ENCODE results near the gene MARK1. TPM values are rescaled to one million over a fixed set of nuclear protein-coding genes. Genes with fewer than 3 reads are reported as not detected.

Gene MARK1
- total RNA-seq, 1 donor from 2014 or later, result 2.4 TPM

GRCh38 chr1:220487297-220487820, 40.6 kb upstream of the MARK1 start:
- no peak overlapping the region for H3K4me3 ChIP-seq
- no peaks in the 10 kb centered on the region for H3K36me3 ChIP-seq
- no peak for DNase-seq
- no peaks in the 10 kb centered on the region for H3K27me3 ChIP-seq (ENCODE audit: low read depth)
- intact Hi-C loops (cut with DNase I), result no loop called here
- no peaks in the 10 kb centered on the region for H3K9me3 ChIP-seq
- H3K4me1 ChIP-seq, result no peaks in the 10 kb centered on the region
- peak; percentile 31 to 33 for ATAC-seq
- no peak overlapping the region for H3K27ac ChIP-seq
- TF ChIP-seq, protein P1, sequence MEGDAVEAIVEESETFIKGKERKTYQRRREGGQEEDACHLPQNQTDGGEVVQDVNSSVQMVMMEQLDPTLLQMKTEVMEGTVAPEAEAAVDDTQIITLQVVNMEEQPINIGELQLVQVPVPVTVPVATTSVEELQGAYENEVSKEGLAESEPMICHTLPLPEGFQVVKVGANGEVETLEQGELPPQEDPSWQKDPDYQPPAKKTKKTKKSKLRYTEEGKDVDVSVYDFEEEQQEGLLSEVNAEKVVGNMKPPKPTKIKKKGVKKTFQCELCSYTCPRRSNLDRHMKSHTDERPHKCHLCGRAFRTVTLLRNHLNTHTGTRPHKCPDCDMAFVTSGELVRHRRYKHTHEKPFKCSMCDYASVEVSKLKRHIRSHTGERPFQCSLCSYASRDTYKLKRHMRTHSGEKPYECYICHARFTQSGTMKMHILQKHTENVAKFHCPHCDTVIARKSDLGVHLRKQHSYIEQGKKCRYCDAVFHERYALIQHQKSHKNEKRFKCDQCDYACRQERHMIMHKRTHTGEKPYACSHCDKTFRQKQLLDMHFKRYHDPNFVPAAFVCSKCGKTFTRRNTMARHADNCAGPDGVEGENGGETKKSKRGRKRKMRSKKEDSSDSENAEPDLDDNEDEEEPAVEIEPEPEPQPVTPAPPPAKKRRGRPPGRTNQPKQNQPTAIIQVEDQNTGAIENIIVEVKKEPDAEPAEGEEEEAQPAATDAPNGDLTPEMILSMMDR (IDR thresholded peaks at IDR 0.05), result no peak

GRCh38 chr1:220491891-220492290, 36.0 kb upstream of the MARK1 start:
- Histone ChIP-seq H3K4me3 (no peak overlapping the region), H3K27ac (no peak overlapping the region), H3K36me3 (no peaks in the 10 kb centered on the region), H3K4me1 (no peaks in the 10 kb centered on the region), H3K9me3 (no peaks in the 10 kb centered on the region), H3K27me3 (ENCODE audit: low read depth) (peaks cover 3% of the 10 kb centered on the region)
- intact Hi-C loops (cut with DNase I), result no loop called here
- TF ChIP-seq, protein P1 (IDR thresholded peaks at IDR 0.05), result no peak
- DNase-seq (no peak), ATAC-seq (no peak)

- TF ChIP-seq, protein P1 (IDR thresholded peaks at IDR 0.05), result no peak
- no peak overlapping the region for H3K4me3 ChIP-seq
- no peaks in the 10 kb centered on the region for H3K36me3 ChIP-seq
- peaks cover 3% of the 10 kb centered on the region for H3K27me3 ChIP-seq (ENCODE audit: low read depth)
- no peak for ATAC-seq
- no peak overlapping the region for H3K27ac ChIP-seq
- DNase-seq, result no peak
- intact Hi-C loops (cut with DNase I), result no loop called here
- no peaks in the 10 kb centered on the region for H3K9me3 ChIP-seq
- H3K4me1 ChIP-seq, result no peaks in the 10 kb centered on the region
Observed at GRCh38 chr1:220497220-220497947, 30.6 kb upstream of the MARK1 start.

DNA sequence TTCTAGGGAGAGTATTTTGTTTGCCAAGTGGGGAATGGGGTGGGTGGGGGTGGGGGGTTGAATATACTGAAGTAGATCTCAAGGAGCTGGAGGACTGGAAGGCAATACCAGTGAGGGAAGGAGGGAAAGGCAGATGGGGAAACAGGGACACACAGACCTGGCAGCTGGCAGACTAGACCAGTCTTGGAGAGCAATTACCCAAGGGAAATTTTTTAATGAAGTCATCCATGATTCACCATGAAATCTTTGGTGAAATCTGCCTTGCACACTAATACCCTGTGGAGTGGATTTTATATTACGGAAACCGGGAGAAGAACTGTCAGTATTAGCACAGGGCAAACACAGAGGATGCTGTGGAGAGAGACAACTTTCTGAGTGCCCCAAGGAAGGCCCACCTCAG, 29.7 kb upstream of the MARK1 start:
- H3K4me3 ChIP-seq, result no peak overlapping the region
- TF ChIP-seq, protein P1 (IDR thresholded peaks at IDR 0.05), result no peak
- intact Hi-C loops (cut with DNase I), result no loop called here
- H3K36me3 ChIP-seq, result no peaks in the 10 kb centered on the region
- no peak for DNase-seq
- no peaks in the 10 kb centered on the region for H3K9me3 ChIP-seq
- H3K4me1 ChIP-seq, result no peaks in the 10 kb centered on the region
- no peak for ATAC-seq
- no peak overlapping the region for H3K27ac ChIP-seq
- peaks cover 3% of the 10 kb centered on the region for H3K27me3 ChIP-seq (ENCODE audit: low read depth)

DNA sequence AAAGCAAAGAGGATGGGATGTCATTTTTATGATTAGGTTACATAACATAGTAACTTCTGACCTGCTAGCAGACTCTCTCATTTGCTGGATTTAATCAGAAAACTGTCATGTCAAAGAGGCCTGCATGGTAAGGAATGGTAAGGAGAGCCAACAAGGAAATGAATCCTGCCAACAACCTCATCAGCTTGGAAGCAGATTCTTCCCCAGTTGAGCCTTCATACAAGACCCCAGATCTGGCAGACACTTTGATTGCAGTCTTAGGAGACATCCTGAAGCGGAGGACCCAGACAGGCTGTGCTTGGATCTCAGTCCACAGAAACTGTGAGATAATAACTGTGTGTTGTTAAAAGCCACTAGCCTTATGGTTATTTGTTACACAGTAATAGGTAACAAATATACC, 27.6 kb upstream of the MARK1 start:
- no peak overlapping the region for H3K27ac ChIP-seq
- no peaks in the 10 kb centered on the region for H3K4me1 ChIP-seq
- H3K4me3 ChIP-seq, result no peak overlapping the region
- ATAC-seq, result no peak
- H3K9me3 ChIP-seq, result no peaks in the 10 kb centered on the region
- DNase-seq, result no peak
- H3K27me3 ChIP-seq (ENCODE audit: low read depth), result peaks cover 9% of the 10 kb centered on the region
- TF ChIP-seq, protein P1 (IDR thresholded peaks at IDR 0.05), result no peak
- intact Hi-C loops (cut with DNase I), result no loop called here
- no peaks in the 10 kb centered on the region for H3K36me3 ChIP-seq
